H9 (cell line): ENCODE measurements around the gene ZFR2. TPM values are rescaled to one million over a fixed set of nuclear protein-coding genes. Genes with fewer than 3 reads are reported as not detected.
A peak's percentile ranks its signal among the peaks of the same experiment; 100 is the strongest.

Source experiments
- DNase-seq: peaks from one replicate; pipeline ENCODE4 v3.0.0-alpha.2; 2017
- H2AFZ ChIP-seq: one replicate; pipeline ENCODE4 v1.6.1; 2013; ENCODE audit warnings: mild to moderate bottlenecking, low read length, control low read depth, moderate library complexity
- H2AK5ac ChIP-seq: 2 replicates; pipeline ENCODE4 v1.6.1; 2013; ENCODE audit warnings: low read length, control low read depth, mixed read lengths; ENCODE audit not compliant: insufficient read length
- H2BK120ac ChIP-seq: one replicate; pipeline ENCODE4 v1.6.1; 2013; ENCODE audit warnings: low read depth, mild to moderate bottlenecking, low read length, control low read depth, inconsistent platforms; ENCODE audit not compliant: poor library complexity, severe bottlenecking
- H2BK12ac ChIP-seq: 2 replicates; pipeline ENCODE4 v1.6.1; 2013; ENCODE audit warnings: low read length, control low read depth, mixed read lengths, low read depth; ENCODE audit not compliant: insufficient read length
- H2BK15ac ChIP-seq: 2 replicates; pipeline ENCODE4 v1.6.1; 2013; ENCODE audit warnings: low read depth, low read length, control low read depth
- H2BK20ac ChIP-seq: one replicate; pipeline ENCODE4 v1.6.1; 2013; ENCODE audit warnings: low read depth, mild to moderate bottlenecking, low read length, control low read depth, inconsistent platforms; ENCODE audit not compliant: poor library complexity, severe bottlenecking
- H2BK5ac ChIP-seq: 2 replicates; pipeline ENCODE4 v1.6.1; 2013; ENCODE audit warnings: low read length, control low read depth, mixed read lengths; ENCODE audit not compliant: insufficient read length
- H3K14ac ChIP-seq: 2 replicates; pipeline ENCODE4 v1.6.1; 2013; ENCODE audit warnings: low read length, control low read depth; ENCODE audit not compliant: insufficient read depth
- H3K18ac ChIP-seq: 2 replicates; pipeline ENCODE4 v1.6.1; 2013; ENCODE audit warnings: low read depth, mild to moderate bottlenecking, mixed read lengths, low read length, control low read depth; ENCODE audit not compliant: insufficient read length
- H3K23ac ChIP-seq: 2 replicates; pipeline ENCODE4 v1.6.1; 2013; ENCODE audit warnings: low read length, control low read depth, mixed read lengths, low read depth; ENCODE audit not compliant: insufficient read length
- H3K23me2 ChIP-seq: 2 replicates; pipeline ENCODE4 v1.6.1; 2013; ENCODE audit warnings: low read depth, mild to moderate bottlenecking, mixed read lengths, low read length, control low read depth; ENCODE audit not compliant: insufficient read length, poor library complexity, severe bottlenecking
- H3K27ac ChIP-seq: 2 replicates; pipeline ENCODE4 v1.5.1; 2013; ENCODE audit warnings: low read length, control low read depth, mixed read lengths, low read depth; ENCODE audit not compliant: insufficient read length
- H3K27me3 ChIP-seq: 2 replicates; pipeline ENCODE4 v1.6.1; 2013; ENCODE audit warnings: low read length, control low read depth, inconsistent platforms; ENCODE audit not compliant: insufficient read depth
- H3K4ac ChIP-seq: 2 replicates; pipeline ENCODE4 v1.6.1; 2013; ENCODE audit warnings: low read depth, mild to moderate bottlenecking, control low read depth, inconsistent platforms, low read length, moderate library complexity
- H3K4me1 ChIP-seq: 2 replicates; pipeline ENCODE4 v1.6.1; 2013; ENCODE audit warnings: low read length, control low read depth, inconsistent platforms; ENCODE audit not compliant: insufficient read depth
- H3K4me2 ChIP-seq: 2 replicates; pipeline ENCODE4 v1.6.1; 2013; ENCODE audit warnings: low read length, control low read depth, mixed read lengths; ENCODE audit not compliant: insufficient read length, insufficient read depth
- H3K56ac ChIP-seq: 2 replicates; pipeline ENCODE4 v1.6.1; 2013; ENCODE audit warnings: low read depth, mild to moderate bottlenecking, mixed read lengths, low read length, control low read depth; ENCODE audit not compliant: insufficient read length
- H3K79me1 ChIP-seq: 2 replicates; pipeline ENCODE4 v1.6.1; 2013; ENCODE audit warnings: low read depth, mild to moderate bottlenecking, moderate library complexity, low read length, control low read depth, inconsistent platforms; ENCODE audit not compliant: insufficient read depth, poor library complexity, severe bottlenecking
- H3K79me2 ChIP-seq: 2 replicates; pipeline ENCODE4 v1.6.1; 2013; ENCODE audit warnings: low read length, control low read depth, inconsistent platforms; ENCODE audit not compliant: insufficient read depth
- H3K9ac ChIP-seq: 2 replicates; pipeline ENCODE4 v1.6.1; 2013; ENCODE audit warnings: low read length, control low read depth, mixed read lengths; ENCODE audit not compliant: insufficient read length; ENCODE audit errors: extremely low read depth
- H3K9me3 ChIP-seq: one replicate; pipeline ENCODE4 v1.6.1; 2013; ENCODE audit warnings: low read depth, low read length, inconsistent platforms; ENCODE audit not compliant: control insufficient read depth
- H3T11ph ChIP-seq: one replicate; pipeline ENCODE4 v1.6.1; 2013; ENCODE audit warnings: mild to moderate bottlenecking, low read length, control low read depth, inconsistent platforms
- H4K20me1 ChIP-seq: one replicate; pipeline ENCODE4 v1.6.1; 2013; ENCODE audit not compliant: control insufficient read depth, insufficient read length, insufficient read depth
- H4K5ac ChIP-seq: 2 replicates; pipeline ENCODE4 v1.6.1; 2013; ENCODE audit warnings: low read depth, mild to moderate bottlenecking, mixed read lengths, low read length, control low read depth; ENCODE audit not compliant: insufficient read length
- H4K8ac ChIP-seq: replicated peaks from 2 replicates; pipeline ENCODE4 v1.6.1; 2013; ENCODE audit warnings: low read length, control low read depth, mixed read lengths, low read depth; ENCODE audit not compliant: insufficient read length
- H4K91ac ChIP-seq: 2 replicates; pipeline ENCODE4 v1.6.1; 2013; ENCODE audit warnings: low read depth, mild to moderate bottlenecking, moderate library complexity, mixed read lengths, low read length, control low read depth; ENCODE audit not compliant: insufficient read length
- H3K27ac Mint-ChIP-seq, 3 experiments: 2 replicates in 2 of 3; 3 replicates in 1 of 3; pipeline ENCODE4 v1.8.0; 2020 to 2021; ENCODE audit warnings: mixed read lengths in 3 of 3, mild to moderate bottlenecking in 1 of 3, moderate library complexity in 1 of 3
- H3K27me3 Mint-ChIP-seq: 2 replicates; pipeline ENCODE4 v1.8.0; 2021; ENCODE audit warnings: low read depth, mild to moderate bottlenecking, moderate library complexity, mixed read lengths
- H3K36me3 Mint-ChIP-seq, 3 experiments: 2 replicates in 2 of 3; 3 replicates in 1 of 3; pipeline ENCODE4 v1.8.0; 2020 to 2021; ENCODE audit warnings: low read depth in 3 of 3, mixed read lengths in 3 of 3; ENCODE audit not compliant: insufficient read depth in 1 of 3
- H3K4me1 Mint-ChIP-seq, 2 experiments: 2 replicates each; pipeline ENCODE4 v1.8.0; 2020; ENCODE audit warnings: mixed read lengths in 2 of 2
- H3K4me3 Mint-ChIP-seq, 2 experiments: 2 replicates in 1 of 2; 3 replicates in 1 of 2; pipeline ENCODE4 v1.8.0; 2020 to 2021; ENCODE audit warnings: mild to moderate bottlenecking in 2 of 2, mixed read lengths in 2 of 2, moderate library complexity in 1 of 2
- H3K9me3 Mint-ChIP-seq, 2 experiments: 2 replicates in 1 of 2; 3 replicates in 1 of 2; pipeline ENCODE4 v1.8.0; 2020; ENCODE audit warnings: mild to moderate bottlenecking in 2 of 2, mixed read lengths in 2 of 2, moderate library complexity in 1 of 2
- WGBS: extraction: QIAGEN DNeasy Blood & Tissue Kit; methylation state at CpG from one replicate; pipeline ENCODE4 v1.1.7; 2013; ENCODE audit warnings: missing lambda C conversion rate, low lambda C conversion rate, mixed read lengths; ENCODE audit not compliant: insufficient read length; ENCODE audit errors: extremely low coverage; 5-methylcytosine and 5-hydroxymethylcytosine counted together
- total RNA-seq: library from RNA; stranded (reverse); gene quantifications from 2 replicates; pipeline ENCODE4 v1.2.1, GENCODE V29; 2021
- TF ChIP-seq, protein P1 (sequence below): fragments of 200-600 bp; sonication (generic); conservative IDR thresholded peaks from 3 replicates; pipeline ENCODE4 v1.8.0; 2021; ENCODE audit warnings: antibody characterized with exemption, mild to moderate bottlenecking

The ZFR2 gene
- total RNA-seq, 1 experiment from 2014 or later: 18.3 TPM

DNA sequence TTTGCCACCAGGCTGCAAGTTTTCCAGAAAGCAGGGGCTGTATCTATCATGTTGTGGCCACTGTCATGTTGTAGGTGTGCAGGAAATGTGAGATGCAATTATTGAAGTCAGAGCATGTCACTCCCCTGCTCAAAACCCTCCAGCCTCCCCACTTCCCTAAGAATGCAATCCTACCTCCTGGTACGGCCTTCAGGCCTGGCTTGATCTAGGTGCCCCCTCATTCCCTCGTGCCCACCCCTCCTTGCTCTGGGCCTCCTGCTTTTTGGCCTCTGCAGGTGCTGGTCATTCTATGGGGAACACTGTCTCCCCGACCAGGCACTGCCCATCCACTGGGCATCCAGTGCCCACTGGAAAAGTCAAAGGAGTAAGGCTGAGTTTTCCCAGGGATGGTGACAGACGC is 54.2 kb downstream of the ZFR2 start:
- no peak overlapping the region for H3K4ac ChIP-seq
- no peaks in the 10 kb centered on the region for H3K79me1 ChIP-seq
- no peak overlapping the region for H3K14ac ChIP-seq
- H2AFZ ChIP-seq: no peak overlapping the region
- no peak overlapping the region for H3K27ac ChIP-seq
- H3K36me3 Mint-ChIP-seq: no peaks in the 10 kb centered on the region
- H2BK15ac ChIP-seq: no peak overlapping the region
- no peak overlapping the region for H3T11ph ChIP-seq
- no peaks in the 10 kb centered on the region for H3K4me1 ChIP-seq
- no CpG with 5 or more reads among the region's 4 CpGs for WGBS
- H3K27me3 Mint-ChIP-seq: no peaks in the 10 kb centered on the region
- no peak overlapping the region for H4K91ac ChIP-seq
- H4K8ac ChIP-seq: no peak overlapping the region
- no peaks in the 10 kb centered on the region for H3K27me3 ChIP-seq
- no peaks in the 10 kb centered on the region for H3K9me3 ChIP-seq
- peaks cover 2% of the 10 kb centered on the region for H4K20me1 ChIP-seq
- no peak for DNase-seq
- H3K23me2 ChIP-seq: no peaks in the 10 kb centered on the region
- no peaks in the 10 kb centered on the region for H3K79me2 ChIP-seq
- H2BK5ac ChIP-seq: no peak overlapping the region
- H4K5ac ChIP-seq: no peak overlapping the region
- no peaks in the 10 kb centered on the region for H3K4me1 Mint-ChIP-seq
- no peak overlapping the region for H3K9ac ChIP-seq
- H3K27ac Mint-ChIP-seq: peak overlapping the region in 1 of 3 experiments; percentile 65; a peak in 1 of 7 replicates
- TF ChIP-seq, protein P1, sequence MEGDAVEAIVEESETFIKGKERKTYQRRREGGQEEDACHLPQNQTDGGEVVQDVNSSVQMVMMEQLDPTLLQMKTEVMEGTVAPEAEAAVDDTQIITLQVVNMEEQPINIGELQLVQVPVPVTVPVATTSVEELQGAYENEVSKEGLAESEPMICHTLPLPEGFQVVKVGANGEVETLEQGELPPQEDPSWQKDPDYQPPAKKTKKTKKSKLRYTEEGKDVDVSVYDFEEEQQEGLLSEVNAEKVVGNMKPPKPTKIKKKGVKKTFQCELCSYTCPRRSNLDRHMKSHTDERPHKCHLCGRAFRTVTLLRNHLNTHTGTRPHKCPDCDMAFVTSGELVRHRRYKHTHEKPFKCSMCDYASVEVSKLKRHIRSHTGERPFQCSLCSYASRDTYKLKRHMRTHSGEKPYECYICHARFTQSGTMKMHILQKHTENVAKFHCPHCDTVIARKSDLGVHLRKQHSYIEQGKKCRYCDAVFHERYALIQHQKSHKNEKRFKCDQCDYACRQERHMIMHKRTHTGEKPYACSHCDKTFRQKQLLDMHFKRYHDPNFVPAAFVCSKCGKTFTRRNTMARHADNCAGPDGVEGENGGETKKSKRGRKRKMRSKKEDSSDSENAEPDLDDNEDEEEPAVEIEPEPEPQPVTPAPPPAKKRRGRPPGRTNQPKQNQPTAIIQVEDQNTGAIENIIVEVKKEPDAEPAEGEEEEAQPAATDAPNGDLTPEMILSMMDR: no peak
- H2AK5ac ChIP-seq: no peak overlapping the region
- H3K4me3 Mint-ChIP-seq: no peak overlapping the region
- no peak overlapping the region for H2BK120ac ChIP-seq
- H3K18ac ChIP-seq: no peak overlapping the region
- no peak overlapping the region for H3K4me2 ChIP-seq
- H3K9me3 Mint-ChIP-seq: no peaks in the 10 kb centered on the region
- H2BK20ac ChIP-seq: no peak overlapping the region
- no peak overlapping the region for H3K56ac ChIP-seq
- H3K23ac ChIP-seq: no peak overlapping the region
- H2BK12ac ChIP-seq: no peak overlapping the region
